H1 (cell line): ENCODE data around the gene RORB. TPM values are rescaled to one million over a fixed set of nuclear protein-coding genes. Genes with fewer than 3 reads are reported as not detected.

ENCODE experiments used
- CTCF ChIA-PET: fragments of 300-600 bp; sonication (Branson Sonifier 250); formaldehyde crosslinking; loops from one replicate; lab custom pipeline; 2021; ENCODE audit not compliant: partially characterized antibody; lab: Charles Lee
- POLR2A ChIA-PET: fragments of 300-600 bp; sonication (Branson Sonifier 250); formaldehyde crosslinking; loops from one replicate; lab custom pipeline; 2021; ENCODE audit warnings: inconsistent platforms; ENCODE audit not compliant: partially characterized antibody; lab: Charles Lee
- DNase-seq, 2 experiments: peaks; one replicate each; pipeline versions ENCODE4 v3.0.0 to v3.0.0-alpha.2; 2010 to 2022; ENCODE audit warnings: low spot score in 2 of 2, low read depth in 1 of 2, mixed read lengths in 1 of 2
- FAIRE-seq: peaks from 2 replicates; lab custom pipeline; 2011; peaks lifted over from hg19 to GRCh38; lab: Jason Lieb, UNC
- H2AFZ ChIP-seq: 2 replicates; pipeline ENCODE4 v1.8.1; 2012; ENCODE audit warnings: low read length, inconsistent platforms
- H2AK5ac ChIP-seq: 2 replicates; pipeline ENCODE4 v1.6.1; 2013; ENCODE audit warnings: low read depth, low read length
- H2BK120ac ChIP-seq: replicated peaks from 2 replicates; pipeline ENCODE3; 2013; ENCODE audit warnings: low read depth, low read length, inconsistent platforms
- H2BK12ac ChIP-seq: 2 replicates; pipeline ENCODE4 v1.6.1; 2013; ENCODE audit warnings: low read depth, low read length
- H2BK15ac ChIP-seq: 2 replicates; pipeline ENCODE4 v1.6.1; 2013; ENCODE audit warnings: low read length
- H2BK20ac ChIP-seq: 2 replicates; pipeline ENCODE4 v1.6.1; 2013; ENCODE audit warnings: low read length
- H2BK5ac ChIP-seq: 2 replicates; pipeline ENCODE4 v1.6.1; 2013; ENCODE audit warnings: low read depth, low read length
- H3K14ac ChIP-seq: 2 replicates; pipeline ENCODE4 v1.6.1; 2013; ENCODE audit warnings: inconsistent platforms; ENCODE audit not compliant: insufficient read length
- H3K18ac ChIP-seq: 2 replicates; pipeline ENCODE4 v1.6.1; 2013; ENCODE audit warnings: low read length; ENCODE audit errors: extremely low read depth
- H3K23ac ChIP-seq: 2 replicates; pipeline ENCODE4 v1.6.1; 2013; ENCODE audit warnings: inconsistent platforms; ENCODE audit not compliant: insufficient read length
- H3K23me2 ChIP-seq: 2 replicates; pipeline ENCODE4 v1.6.1; 2013; ENCODE audit warnings: low read depth, low read length
- H3K27ac ChIP-seq: 2 replicates; pipeline ENCODE4 v1.6.1; 2011; ENCODE audit warnings: low read depth, low read length, inconsistent platforms
- H3K27me3 ChIP-seq, 4 experiments: replicated peaks in 1 of 4; 1 replicate in 1 of 4; 2 replicates in 3 of 4; pipeline versions ENCODE4 v1.6.1 to v1.8.1; 2011 to 2013; ENCODE audit warnings: low read length in 3 of 4, mild to moderate bottlenecking in 3 of 4, inconsistent platforms in 2 of 4, mixed read lengths in 2 of 4, moderate library complexity in 1 of 4; ENCODE audit not compliant: control insufficient read depth in 3 of 4, insufficient read depth in 3 of 4; ENCODE audit errors: extremely low read depth in 1 of 4
- H3K36me3 ChIP-seq, 4 experiments: 2 replicates each; pipeline versions ENCODE4 v1.6.1 to v1.8.1; 2011 to 2013; ENCODE audit warnings: mild to moderate bottlenecking in 4 of 4, low read length in 3 of 4, moderate library complexity in 2 of 4, control low read depth in 1 of 4, inconsistent platforms in 1 of 4; ENCODE audit not compliant: insufficient read depth in 4 of 4, control insufficient read depth in 2 of 4
- H3K4ac ChIP-seq: replicated peaks from 2 replicates; pipeline ENCODE3; 2013; ENCODE audit warnings: low read length, low read depth, mixed read lengths, inconsistent platforms; ENCODE audit not compliant: insufficient read length
- H3K4me1 ChIP-seq, 4 experiments: replicated peaks in 1 of 4; 1 replicate in 1 of 4; 2 replicates in 3 of 4; pipeline versions ENCODE4 v1.6.1 to v1.8.1; 2011 to 2013; ENCODE audit warnings: low read length in 3 of 4, inconsistent platforms in 2 of 4, mixed read lengths in 1 of 4; ENCODE audit not compliant: insufficient read depth in 4 of 4, control insufficient read depth in 3 of 4
- H3K4me2 ChIP-seq, 2 experiments: 2 replicates each; pipeline versions ENCODE4 v1.6.1 to v1.8.1; 2011 to 2013; ENCODE audit warnings: low read depth in 2 of 2, low read length in 2 of 2, control low read depth in 1 of 2, inconsistent platforms in 1 of 2, mild to moderate bottlenecking in 1 of 2; ENCODE audit not compliant: insufficient read depth in 1 of 2
- H3K4me3 ChIP-seq, 4 experiments: fragments of 200-600, 300-600 bp in 1 of 4; sonication (generic), shearing (Covaris generic), sonication (Bioruptor Twin) in 1 of 4; 2 replicates each; pipeline versions ENCODE4 v1.5.1 to v1.8.1; 2011 to 2016; ENCODE audit warnings: low read length in 4 of 4, low read depth in 3 of 4, control low read depth in 2 of 4, inconsistent platforms in 2 of 4, mild to moderate bottlenecking in 2 of 4, mixed read lengths in 1 of 4, moderate library complexity in 1 of 4; ENCODE audit not compliant: insufficient read depth in 2 of 4; ENCODE audit errors: extremely low read depth in 1 of 4
- H3K56ac ChIP-seq: replicated peaks from 2 replicates; pipeline ENCODE3; 2013; ENCODE audit warnings: low read depth, mild to moderate bottlenecking, mixed read lengths, low read length, inconsistent platforms; ENCODE audit not compliant: insufficient read length
- H3K79me1 ChIP-seq: 2 replicates; pipeline ENCODE4 v1.6.1; 2013; ENCODE audit warnings: low read depth, low read length, control low read depth
- H3K79me2 ChIP-seq, 2 experiments: 2 replicates each; pipeline versions ENCODE4 v1.6.1 to v1.8.1; 2012 to 2013; ENCODE audit warnings: low read length in 2 of 2, mild to moderate bottlenecking in 2 of 2, inconsistent platforms in 1 of 2; ENCODE audit not compliant: insufficient read depth in 2 of 2, control insufficient read depth in 1 of 2
- H3K9ac ChIP-seq, 4 experiments: replicated peaks in 1 of 4; 1 replicate in 1 of 4; 2 replicates in 3 of 4; pipeline versions ENCODE4 v1.6.1 to v1.8.1; 2011 to 2013; ENCODE audit warnings: low read depth in 3 of 4, low read length in 3 of 4, control low read depth in 2 of 4, mild to moderate bottlenecking in 2 of 4, moderate library complexity in 2 of 4, inconsistent platforms in 1 of 4; ENCODE audit errors: extremely low read depth in 1 of 4
- H3K9me3 ChIP-seq, 2 experiments: 2 replicates each; pipeline versions ENCODE4 v1.6.1 to v1.8.1; 2012 to 2013; ENCODE audit warnings: mild to moderate bottlenecking in 2 of 2, moderate library complexity in 2 of 2, control low read depth in 1 of 2, inconsistent platforms in 1 of 2, low read depth in 1 of 2, low read length in 1 of 2, mixed read lengths in 1 of 2; ENCODE audit not compliant: insufficient read depth in 2 of 2
- H4K20me1 ChIP-seq, 2 experiments: replicated peaks in 1 of 2; 2 replicates each; pipeline versions ENCODE3 to v1.8.1; 2011 to 2013; ENCODE audit warnings: inconsistent platforms in 2 of 2, low read length in 2 of 2, mild to moderate bottlenecking in 1 of 2; ENCODE audit not compliant: insufficient read depth in 2 of 2, control insufficient read depth in 1 of 2
- H4K5ac ChIP-seq: 2 replicates; pipeline ENCODE4 v1.6.1; 2013; ENCODE audit warnings: low read length, low read depth, mixed read lengths, inconsistent platforms; ENCODE audit not compliant: insufficient read length
- H4K8ac ChIP-seq: 2 replicates; pipeline ENCODE4 v1.8.0; 2013; ENCODE audit warnings: mild to moderate bottlenecking, moderate library complexity, low read length, inconsistent platforms; ENCODE audit not compliant: insufficient read depth; ENCODE audit errors: extremely low read depth
- H4K91ac ChIP-seq: replicated peaks from 2 replicates; pipeline ENCODE3; 2013; ENCODE audit warnings: low read length, mixed read lengths, inconsistent platforms; ENCODE audit not compliant: insufficient read length
- CHD1 ChIP-seq: IDR thresholded peaks from 2 replicates; pipeline ENCODE4 v1.6.1; 2012; ENCODE audit warnings: low read depth, low read length, improper control_type of control experiment
- CTBP2 ChIP-seq: IDR thresholded peaks from 2 replicates; pipeline ENCODE4 v1.7.0; 2011; ENCODE audit warnings: borderline replicate concordance, mild to moderate bottlenecking, moderate library complexity, mixed read lengths, low read length; ENCODE audit not compliant: insufficient read depth, insufficient read length
- JUND ChIP-seq: IDR thresholded peaks from 2 replicates; pipeline ENCODE4 v1.6.1; 2011; ENCODE audit warnings: mild to moderate bottlenecking, improper control_type of control experiment, low read length
- YY1 ChIP-seq: IDR thresholded peaks from 2 replicates; pipeline ENCODE4 v1.6.1; 2011; ENCODE audit warnings: low read depth, mild to moderate bottlenecking, low read length
- WGBS, 2 experiments: shearing (Covaris generic) in 1 of 2; methylation state at CpG; one replicate each; pipeline versions ENCODE4 v1.1.6 to v1.1.7; 2013 to 2015; ENCODE audit warnings: low lambda C conversion rate in 2 of 2, mixed read lengths in 2 of 2, inconsistent platforms in 1 of 2, low coverage in 1 of 2, missing lambda C conversion rate in 1 of 2; ENCODE audit not compliant: insufficient replicate concordance in 2 of 2, insufficient coverage in 1 of 2, insufficient read length in 1 of 2; ENCODE audit errors: extremely low coverage in 1 of 2, missing lambda C conversion rate in 1 of 2; 5-methylcytosine and 5-hydroxymethylcytosine counted together
- polyA plus RNA-seq, 7 experiments: library from polyadenylated mRNA; depleted of rRNA in 3 of 7; stranded (reverse) in 5 of 7; unstranded in 2 of 7; fragments of >200 nt in 5 of 7; fragments of 200-250 nt in 2 of 7; gene quantifications; 1 replicate in 5 of 7; 2 replicates in 1 of 7; 4 replicates in 1 of 7; pipeline versions ENCODE4 v1.2.1 to v1.2.3, GENCODE V29; 2011 to 2013; ENCODE audit warnings: missing spikeins in 2 of 7, mixed read lengths in 2 of 7
- total RNA-seq: library from RNA; stranded (reverse); fragmentation: NEBNext Ultra II Directional; extraction: Animal tissue kit (Norgen Biotek cat#: 25700); gene quantifications from 2 replicates; pipeline ENCODE4 v1.2.1, GENCODE V29; 2021

RORB gene
- total and polyA plus RNA-seq, 2 of the 8 experiments (the other 6 are each of a cell fraction or from before 2014, with no cell fraction given): 2.3 to 7.1 TPM

- H3K4ac ChIP-seq: no peak overlapping the region
- H3K27me3 ChIP-seq: no peaks in the 10 kb centered on the region
- H4K20me1 ChIP-seq: no peaks in the 10 kb centered on the region
- H3K36me3 ChIP-seq: no peaks in the 10 kb centered on the region
- no peak for TF ChIP-seq CHD1
- TF ChIP-seq YY1: no peak
- TF ChIP-seq JUND: no peak
- TF ChIP-seq CTBP2: no peak
- TF ChIP-seq, all 59 proteins: peak for 0
- Histone ChIP-seq H3K56ac (no peak overlapping the region), H2AK5ac (no peak overlapping the region), H3K23ac (no peak overlapping the region), H3K14ac (no peak overlapping the region), H2BK20ac (no peak overlapping the region), H3K79me2 (no peaks in the 10 kb centered on the region), H2BK12ac (no peak overlapping the region), H4K91ac (no peak overlapping the region), H3K4me3 (no peak overlapping the region), H4K8ac (no peak overlapping the region), H3K4me1 (no peaks in the 10 kb centered on the region; a peak in 1 of 7 replicates), H3K79me1 (no peaks in the 10 kb centered on the region), H2BK15ac (no peak overlapping the region), H3K27ac (no peak overlapping the region), H3K9ac (no peak overlapping the region), H2BK120ac (no peak overlapping the region), H4K5ac (no peak overlapping the region), H2BK5ac (no peak overlapping the region), H3K9me3 (no peaks in the 10 kb centered on the region), H3K4me2 (no peak overlapping the region), H2AFZ (no peak overlapping the region), H3K18ac (no peak overlapping the region), H3K23me2 (no peaks in the 10 kb centered on the region)
- WGBS, 2 experiments: 100% methylated on average over 1 of the region's 1 CpG; no CpG with 5 or more reads in 1 of the 2 experiments
- DNase-seq: no peak
- ChIA-PET CTCF (interaction anchor here (0.7 to 2.6 kb wide), 3 partner anchors 13 to 234 kb away, joined by 3 to 7 read pairs (median 4); no protein-coding TSS in a partner anchor), POLR2A (no interaction called here)
- no peak for FAIRE-seq
These were observed 166.3 kb downstream of the RORB start for GRCh38 chr9:74663439-74663838.
